Measurements from ENCODE around the gene CHN1.

Gene CHN1

DNA sequence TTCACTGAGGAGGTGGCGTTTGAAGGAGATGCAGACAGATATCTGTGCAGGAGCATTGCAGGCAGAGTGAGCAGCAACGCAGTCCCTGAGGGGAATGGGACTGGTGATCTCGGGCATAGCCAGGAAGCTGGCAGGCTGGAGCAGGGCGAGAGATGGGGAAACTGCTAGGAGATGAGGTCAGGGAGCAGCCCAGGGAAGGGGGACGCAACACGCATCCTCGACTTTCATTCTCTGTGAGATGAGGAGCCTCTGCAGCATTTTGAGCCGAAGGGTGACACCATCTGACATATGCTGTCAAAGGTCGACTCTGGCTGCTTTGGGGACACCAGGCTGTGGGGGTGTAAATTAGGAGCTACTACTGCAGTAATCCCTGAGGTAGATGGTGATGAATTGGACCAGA is 236.6 kb downstream of the CHN1 start:
- DNase-seq = no peak

DNA sequence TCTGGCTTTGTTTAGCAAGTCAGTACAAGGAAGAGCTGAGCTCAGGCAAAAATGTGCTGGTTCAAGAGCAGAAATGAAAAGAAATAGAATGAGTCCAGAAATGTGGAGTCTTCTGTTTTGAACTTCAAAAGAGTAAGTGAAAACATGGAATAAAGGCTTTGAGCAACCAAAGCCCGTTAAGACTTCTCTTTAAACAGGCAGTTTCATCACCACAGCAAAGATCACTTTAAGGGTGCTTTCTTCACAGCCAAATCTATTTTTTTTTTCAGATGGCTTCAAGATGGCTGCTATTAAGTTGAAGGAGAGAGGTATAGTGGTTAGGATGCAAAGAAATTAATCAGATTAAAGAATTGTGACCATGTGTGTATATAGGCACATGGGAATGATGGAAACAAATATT is 238.9 kb downstream of the CHN1 start:
- no peak for DNase-seq

DNA sequence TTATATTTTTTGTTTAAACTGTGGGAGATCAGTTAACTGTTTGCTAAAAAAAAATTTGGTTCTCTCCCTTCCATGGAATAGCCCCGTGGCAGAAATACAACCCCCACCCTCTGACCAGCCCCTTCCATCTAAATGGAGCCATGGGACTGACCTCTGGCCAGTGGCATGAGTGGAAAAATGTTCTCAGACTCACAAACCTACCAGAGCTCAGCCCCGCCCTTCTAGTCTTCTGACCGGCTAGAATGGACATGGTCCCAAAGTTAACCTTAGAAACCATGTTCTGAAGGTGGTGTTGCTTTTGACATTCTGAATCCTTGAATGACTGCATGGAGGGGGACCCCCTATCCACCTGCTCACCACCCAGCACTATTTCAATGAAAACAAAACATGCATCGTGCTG is 239.6 kb downstream of the CHN1 start:
- no peak for DNase-seq

DNA sequence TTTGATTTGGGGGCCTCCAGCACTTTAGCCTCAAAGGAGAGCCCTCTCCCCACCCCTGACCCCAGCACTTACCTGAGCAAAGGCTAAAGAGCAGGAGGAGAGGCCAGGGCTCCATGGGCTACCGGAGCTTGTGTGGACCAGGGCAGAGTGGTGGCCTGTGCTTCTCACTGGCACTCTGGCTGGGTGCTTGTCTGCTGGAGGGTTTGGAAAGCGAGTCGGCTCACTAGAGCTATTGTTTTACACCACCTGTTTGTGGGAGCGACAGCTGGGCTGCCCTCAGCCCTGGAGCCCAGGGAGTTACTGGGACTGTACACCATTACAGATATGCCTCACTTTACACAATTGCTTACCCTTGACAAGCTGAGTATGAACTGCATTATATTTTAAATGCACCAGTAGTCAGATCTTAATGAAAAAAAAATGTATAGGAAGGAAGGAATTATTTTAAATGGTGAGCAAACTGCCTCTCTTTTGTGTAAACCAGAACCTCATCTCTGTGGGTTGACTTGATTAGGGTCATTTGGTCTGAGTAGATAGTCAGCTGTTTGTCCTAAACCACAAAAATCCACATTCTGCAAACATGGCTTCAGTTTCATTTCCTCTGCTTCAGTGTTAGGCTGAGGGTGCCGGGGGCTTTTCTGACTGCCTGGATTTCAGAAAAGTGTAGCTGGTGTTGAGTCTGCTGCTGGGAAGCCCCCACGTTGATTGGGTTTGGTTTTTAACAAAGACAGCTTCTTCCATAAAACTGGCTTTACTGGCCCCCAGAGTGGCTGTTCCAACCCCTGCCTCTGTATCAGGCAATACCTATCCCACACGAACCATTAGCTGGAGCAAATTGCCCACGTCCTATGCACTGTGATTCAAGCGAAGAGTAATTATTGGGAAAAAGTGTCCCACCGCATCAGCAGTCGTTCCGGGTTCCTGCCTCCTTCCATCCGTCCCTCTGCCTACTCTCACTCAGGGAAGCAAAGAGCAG is 240.6 kb downstream of the CHN1 start, which contains the start of gene CHRNA1:
TSS of gene CHRNA1 (minus strand) at position 193 of the 976 bp plus-strand sequence. CDS start at position 115, 78 bp downstream.
- DNase-seq = no peak

DNA sequence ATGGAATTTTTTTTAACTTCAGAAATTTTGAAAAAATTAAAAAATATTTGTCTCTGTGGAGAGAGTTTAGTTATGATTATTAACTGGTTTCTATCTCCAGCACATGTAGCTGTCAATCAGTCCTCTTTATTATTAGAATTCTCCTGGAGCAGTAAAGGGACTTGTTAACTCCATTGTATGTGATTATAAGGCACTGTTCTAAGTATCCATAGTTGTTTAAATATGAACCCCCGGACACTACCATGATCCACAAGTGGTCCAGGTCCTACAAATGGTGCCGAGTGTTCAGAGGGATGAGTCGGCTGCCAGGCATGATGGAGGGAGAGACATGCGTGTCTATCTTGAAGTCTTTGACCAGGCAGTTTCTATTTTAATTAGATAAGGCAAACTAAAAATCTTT is 241.4 kb downstream of the CHN1 start:
- no peak for DNase-seq

DNA sequence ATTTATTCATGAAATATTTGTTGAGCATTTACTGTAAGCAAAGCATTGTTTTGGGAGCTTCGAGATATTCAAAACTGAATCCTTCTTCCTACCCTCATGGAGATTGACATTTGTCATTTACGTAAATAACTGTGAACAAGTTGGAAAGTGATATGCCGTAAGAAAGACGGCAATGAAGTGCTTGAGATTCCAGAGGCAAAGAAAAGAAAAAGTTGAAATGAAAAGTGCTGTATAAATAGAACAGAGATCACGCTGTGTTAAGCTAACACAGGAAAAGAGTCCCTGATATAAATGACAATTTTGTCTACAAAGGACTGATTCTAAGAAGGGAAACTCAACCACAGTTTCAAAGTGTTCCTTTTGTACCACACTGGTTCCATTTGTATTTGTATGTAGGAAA is 242.7 kb downstream of the CHN1 start:
- DNase-seq = no peak

DNA sequence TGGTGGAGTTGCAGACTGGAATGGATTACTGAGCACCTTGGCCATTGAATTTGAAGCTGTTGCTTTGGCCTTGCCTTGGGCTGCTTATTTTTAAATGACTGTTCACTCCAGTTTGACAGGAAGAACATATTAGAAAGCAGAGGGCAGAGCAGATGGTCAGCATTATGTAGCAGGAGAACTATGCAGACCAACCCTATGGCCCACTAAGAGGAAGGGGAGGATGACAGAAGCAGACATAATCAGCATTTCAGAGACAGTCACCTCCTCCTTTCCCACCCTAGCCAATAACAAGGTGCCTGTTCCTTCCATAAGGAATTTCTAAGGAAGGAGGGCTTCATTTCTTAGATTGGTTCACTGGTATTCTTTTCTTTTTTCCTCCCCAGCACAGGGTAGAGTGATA is 243.3 kb downstream of the CHN1 start:
- DNase-seq = no peak

DNA sequence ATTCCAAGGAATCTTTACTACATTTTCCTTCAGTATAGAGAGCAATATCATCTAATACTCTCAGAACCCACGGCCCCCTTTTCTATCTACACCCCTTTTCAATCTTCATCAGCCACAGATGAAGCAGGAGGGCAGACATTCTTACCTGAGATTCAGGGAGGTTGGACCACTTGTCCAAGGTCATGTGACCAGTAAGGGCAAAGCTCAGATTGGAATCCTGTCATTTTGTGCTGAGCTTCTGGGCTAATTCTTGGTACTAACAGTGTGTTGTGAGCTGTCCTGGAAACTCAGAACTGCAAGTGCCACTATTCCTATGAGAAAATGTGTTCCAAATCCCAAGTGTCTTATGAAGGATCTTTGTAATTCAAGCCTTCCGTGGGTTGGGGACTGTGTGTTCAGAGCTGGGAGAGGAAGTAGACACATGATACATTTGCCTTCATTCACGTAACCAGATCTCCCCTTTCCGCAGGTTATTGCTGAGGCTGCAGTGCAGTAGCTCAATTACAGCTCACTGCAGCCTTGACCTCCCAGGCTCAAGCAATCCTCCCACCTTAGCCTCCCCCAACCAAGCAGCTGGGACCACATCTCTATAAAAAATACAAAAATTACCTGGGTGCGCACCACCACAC is 244.2 kb downstream of the CHN1 start:
- no peak for DNase-seq

DNA sequence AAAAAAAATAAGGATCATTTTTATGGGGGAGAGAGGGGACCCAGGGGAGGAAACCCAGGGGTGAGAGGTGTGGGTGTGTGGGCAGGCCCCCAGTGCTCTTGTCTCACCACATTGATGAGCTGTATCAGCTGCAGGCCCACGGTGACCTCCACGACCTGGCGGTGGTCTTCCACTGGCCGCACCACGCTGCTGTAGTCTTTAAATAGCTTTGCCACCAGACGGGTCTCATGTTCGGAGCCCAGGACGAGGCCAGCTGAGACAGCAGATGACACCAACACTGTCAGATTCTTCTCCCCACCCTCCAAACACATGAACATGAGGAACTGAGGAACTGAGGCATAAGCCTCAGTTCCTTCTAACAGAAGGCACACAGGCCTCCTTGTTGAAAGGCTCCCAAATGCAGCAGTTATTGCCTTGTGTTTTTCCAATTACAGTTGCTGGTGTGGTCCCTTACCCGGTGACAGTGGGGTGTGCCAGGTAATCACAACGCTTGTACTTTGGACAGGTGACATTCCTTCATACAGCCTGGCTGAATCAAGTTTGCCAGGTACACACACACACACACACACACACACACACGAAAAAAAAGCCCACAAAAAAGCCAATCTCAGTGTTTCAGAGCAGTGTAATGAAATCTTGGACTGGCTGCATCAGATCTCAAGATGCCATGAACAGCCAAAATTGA is 245.7 kb downstream of the CHN1 start:
- DNase-seq = no peak

DNA sequence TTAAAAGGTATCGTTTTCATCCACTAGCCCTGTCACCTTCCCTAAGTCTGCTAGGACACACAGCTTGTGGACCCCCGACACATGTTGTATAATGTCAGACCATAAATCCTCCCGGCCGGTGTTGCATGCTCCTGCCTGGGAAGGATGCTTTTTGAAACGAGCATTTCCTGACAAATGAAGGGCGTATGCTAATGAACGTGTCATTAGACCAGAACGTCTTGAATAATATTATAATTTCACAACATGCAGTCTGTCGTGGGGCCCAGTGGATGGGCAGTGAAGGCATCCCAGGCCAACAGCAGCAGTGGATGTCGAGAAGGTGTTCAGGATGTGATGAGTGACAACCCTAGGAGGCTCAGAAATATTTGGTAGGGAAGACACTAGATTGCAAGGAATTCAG is 248.4 kb downstream of the CHN1 start:
- DNase-seq = no peak

DNA sequence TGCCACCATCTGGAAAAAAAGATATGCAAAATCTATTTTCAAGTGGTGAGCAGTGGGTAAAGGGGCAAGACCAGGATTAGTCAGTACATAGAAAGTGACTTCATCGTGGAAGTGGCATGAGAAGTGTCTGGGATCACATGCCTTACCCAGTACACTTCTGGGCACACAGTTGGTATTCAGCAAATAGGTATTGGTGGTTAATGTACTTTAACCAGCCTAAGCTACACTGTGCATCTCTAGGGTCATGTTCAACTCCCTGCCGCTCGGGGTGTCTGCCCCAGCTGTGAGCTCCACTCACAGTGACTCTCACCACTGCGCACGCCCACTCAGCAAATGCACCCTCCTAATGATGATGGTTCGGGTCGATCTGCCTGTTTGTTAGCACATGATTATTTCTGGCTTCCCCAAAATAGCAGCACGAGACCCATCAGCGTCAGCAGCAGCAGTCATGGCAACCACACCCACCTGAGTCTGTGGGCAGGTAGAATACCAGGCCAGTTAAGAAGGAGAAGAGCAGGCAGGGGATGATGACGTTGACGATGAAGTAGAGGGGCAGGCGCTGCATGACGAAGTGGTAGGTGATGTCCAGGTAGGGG is 252.0 kb downstream of the CHN1 start:
- peak in 3 of 51 donors; percentile 19 to 31 (median 28) for DNase-seq

DNA sequence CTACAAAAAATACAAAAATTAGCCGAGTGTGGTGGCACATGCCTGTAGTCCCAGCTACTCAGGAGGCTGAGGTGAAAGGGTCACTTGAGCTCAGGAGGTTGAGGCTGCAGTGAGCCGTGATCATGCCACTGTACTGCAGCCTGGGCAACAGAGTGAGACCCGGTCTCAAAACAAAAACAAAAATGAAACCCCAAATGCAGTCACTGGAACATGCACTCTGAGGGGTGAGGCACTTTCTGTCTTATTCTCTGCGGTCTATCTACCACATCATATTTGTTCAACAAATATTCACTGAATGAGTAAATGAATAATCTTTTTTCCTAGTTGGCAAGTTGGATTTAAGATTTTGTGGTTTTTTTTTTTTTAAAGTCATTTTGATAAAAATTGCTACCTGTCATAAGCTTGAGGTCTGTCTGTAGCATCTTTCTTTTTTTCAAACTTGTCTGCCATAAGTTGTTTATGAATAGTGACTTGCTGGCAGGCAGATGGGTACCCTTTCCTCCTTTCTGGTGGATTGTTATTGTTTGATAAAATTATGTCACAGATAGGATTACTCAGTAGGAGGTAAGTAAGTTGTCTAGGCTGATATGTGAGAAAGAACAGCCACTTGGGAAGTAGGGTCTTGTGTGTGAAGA is 252.7 kb downstream of the CHN1 start:
- DNase-seq = no peak

DNA sequence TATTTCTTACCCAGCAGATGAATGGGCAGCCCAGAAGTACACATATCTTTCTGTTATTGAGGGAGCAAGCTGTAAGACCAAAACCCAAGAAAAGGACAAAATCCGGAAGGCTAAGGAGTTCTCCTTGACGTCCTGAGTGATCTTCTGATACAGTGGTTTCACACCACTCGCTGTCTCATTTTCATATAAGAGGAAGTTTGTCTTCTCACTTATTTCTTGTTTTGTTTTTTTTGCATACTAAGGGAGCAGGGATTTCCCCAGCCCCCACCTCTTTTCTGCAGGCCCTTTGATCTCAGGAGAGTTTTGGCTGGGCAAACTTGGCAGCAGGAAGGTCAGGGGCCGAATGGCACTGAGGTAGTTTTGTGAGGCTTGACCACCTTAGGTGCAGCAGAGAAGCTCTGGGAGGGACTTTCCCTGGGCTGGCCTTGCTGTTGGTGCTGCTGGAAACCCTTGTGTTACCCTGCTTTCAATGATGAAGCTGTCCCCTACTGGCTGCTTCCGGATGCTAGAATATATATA is 254.2 kb downstream of the CHN1 start:
- no peak for DNase-seq

DNA sequence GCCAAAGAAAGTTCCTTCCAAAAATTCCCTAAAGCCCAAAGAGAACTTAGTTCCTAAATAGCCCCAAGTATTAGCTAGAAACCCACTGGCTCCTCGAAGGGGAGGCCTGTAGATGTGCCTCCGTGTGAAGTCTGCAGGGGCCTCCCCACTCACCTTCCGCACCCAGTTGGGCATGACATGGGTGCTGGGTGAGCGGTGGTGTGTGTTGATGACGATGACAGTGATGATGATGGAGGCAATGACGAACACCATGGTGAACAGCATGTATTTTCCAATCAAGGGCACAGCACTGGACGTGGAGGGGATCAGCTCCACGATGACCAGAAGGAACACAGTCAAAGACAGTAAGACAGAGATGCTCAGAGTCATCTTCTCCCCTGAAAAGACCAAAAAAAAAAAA is 255.4 kb downstream of the CHN1 start:
- no peak for DNase-seq

DNA sequence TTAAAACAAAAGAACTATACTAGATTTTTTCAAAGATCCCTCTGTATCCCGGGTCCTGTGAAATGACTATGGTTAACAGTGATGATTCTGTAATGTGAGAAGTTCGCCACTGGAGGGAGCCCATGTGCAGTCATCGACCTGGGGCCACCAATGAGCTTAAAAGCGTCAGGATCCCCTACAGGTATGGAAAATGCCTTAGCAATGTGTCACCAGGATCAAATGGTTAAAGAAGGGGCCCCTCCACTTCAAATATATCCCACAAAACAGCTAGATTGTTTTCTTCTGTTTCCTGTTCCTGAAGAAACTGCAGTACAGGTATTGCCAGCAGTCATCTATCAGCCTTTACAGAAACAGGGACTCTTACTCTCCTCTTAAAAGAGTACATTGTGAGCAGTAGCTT is 256.2 kb downstream of the CHN1 start:
- peak in 36 of 51 donors; percentile 2 to 78 (median 32) for DNase-seq
